Brain microvascular endothelial cell (primary cell): ENCODE measurements around the gene ANXA2.
"Not testable (repeated sequence)": the region's sequence is repeated elsewhere in the genome, so short reads cannot be mapped to it uniquely, and the experiment has no call there.

Experiments
- DNase-seq: peaks from one replicate; pipeline ENCODE4 v3.0.0-alpha.2; 2020
- H3K27ac ChIP-seq: fragments of 250-450 bp; sonication (Bioruptor Pico); 2 replicates; pipeline ENCODE4 v1.5.1; 2020; ENCODE audit warnings: mild to moderate bottlenecking, moderate library complexity
- H3K27me3 ChIP-seq: fragments of 250-450 bp; sonication (Bioruptor Pico); replicated peaks from 2 replicates; pipeline ENCODE4 v1.5.1; 2020; ENCODE audit warnings: mild to moderate bottlenecking
- H3K36me3 ChIP-seq: fragments of 250-450 bp; sonication (Bioruptor Pico); replicated peaks from 2 replicates; pipeline ENCODE4 v1.5.1; 2020; ENCODE audit warnings: mild to moderate bottlenecking
- H3K4me3 ChIP-seq: 2 replicates; pipeline ENCODE4 v1.5.1; 2011; ENCODE audit warnings: low read depth, mild to moderate bottlenecking, control low read depth, low read length, moderate library complexity
- in situ Hi-C: cut with HindIII; loops from 2 replicates; pipeline ENCODE4 v1.10.0; 2017; ENCODE audit warnings: low sequenced_read_pairs, low pct_ligation_motif_present
- TF ChIP-seq, protein P1 (sequence below): IDR thresholded peaks from 2 replicates; pipeline ENCODE4 v1.5.1; 2011; ENCODE audit warnings: low read depth, mild to moderate bottlenecking, moderate library complexity, low read length, control low read depth, inconsistent platforms; ENCODE audit errors: missing control alignments

The ANXA2 gene

DNA sequence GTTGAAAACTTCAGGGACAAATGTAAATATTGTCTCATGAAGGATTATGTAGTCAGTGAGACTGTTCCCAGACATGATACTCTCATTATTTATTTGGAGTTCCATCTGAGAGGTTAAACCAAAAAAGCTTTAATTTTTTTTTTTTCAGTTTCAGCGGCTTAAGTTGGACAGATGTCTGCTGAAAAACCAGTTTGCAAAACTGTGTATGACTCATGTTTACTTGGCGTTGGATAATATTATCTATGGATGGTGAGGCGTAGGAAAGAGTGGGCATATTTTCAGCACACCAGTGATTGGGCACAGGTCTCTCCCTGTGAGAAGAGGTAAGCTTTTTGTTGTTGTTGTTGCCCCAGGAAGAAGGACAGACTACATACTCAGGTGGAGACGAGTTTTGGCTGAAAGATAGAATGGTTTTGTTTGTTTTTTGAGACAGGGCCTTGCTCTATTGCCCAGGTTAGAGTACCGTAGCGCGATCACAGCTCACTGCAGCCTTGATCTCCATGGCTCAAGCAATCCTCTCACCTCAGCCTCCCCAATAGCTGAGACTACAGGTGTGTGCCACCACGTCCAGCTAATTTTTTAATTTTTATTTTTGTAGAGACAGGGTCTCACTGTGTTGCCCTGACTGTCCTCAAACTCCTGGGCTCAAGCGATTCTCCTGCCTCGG lies 16.4 kb upstream of the ANXA2 start:
- DNase-seq = no peak

DNA sequence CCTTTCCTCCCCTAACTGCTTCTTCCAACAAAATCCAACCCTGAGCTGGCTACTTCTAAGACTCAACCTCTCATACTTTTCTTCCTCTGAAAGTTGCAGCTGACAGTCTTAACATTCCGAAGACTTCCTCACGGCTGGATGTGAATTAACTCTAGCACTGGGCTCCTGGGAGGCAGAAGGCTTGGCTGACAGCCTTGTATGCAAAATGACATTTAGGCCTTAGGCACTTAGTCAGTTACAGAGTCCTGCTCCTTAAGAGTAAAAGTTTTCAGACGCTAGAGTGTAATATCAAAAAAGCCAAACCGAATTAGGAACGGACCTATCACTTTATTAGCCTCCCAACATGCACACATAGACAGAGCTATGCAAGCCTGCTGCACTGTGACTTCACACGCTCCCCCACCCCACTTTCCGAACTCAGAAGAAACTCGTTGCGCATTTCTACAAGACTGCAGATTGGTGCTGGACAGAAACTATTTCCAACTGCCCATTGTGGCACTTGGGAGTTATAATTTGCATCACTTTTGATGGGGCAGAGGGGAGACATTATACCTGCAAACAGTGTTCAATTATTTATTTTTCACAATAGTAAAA lies 15.5 kb upstream of the ANXA2 start:
- in situ Hi-C loops = no loop called here
- no peak for DNase-seq
- Histone ChIP-seq H3K4me3 (no peak overlapping the region), H3K27me3 (no peaks in the 10 kb centered on the region), H3K27ac (no peak overlapping the region), H3K36me3 (no peaks in the 10 kb centered on the region)
- TF ChIP-seq, protein P1, sequence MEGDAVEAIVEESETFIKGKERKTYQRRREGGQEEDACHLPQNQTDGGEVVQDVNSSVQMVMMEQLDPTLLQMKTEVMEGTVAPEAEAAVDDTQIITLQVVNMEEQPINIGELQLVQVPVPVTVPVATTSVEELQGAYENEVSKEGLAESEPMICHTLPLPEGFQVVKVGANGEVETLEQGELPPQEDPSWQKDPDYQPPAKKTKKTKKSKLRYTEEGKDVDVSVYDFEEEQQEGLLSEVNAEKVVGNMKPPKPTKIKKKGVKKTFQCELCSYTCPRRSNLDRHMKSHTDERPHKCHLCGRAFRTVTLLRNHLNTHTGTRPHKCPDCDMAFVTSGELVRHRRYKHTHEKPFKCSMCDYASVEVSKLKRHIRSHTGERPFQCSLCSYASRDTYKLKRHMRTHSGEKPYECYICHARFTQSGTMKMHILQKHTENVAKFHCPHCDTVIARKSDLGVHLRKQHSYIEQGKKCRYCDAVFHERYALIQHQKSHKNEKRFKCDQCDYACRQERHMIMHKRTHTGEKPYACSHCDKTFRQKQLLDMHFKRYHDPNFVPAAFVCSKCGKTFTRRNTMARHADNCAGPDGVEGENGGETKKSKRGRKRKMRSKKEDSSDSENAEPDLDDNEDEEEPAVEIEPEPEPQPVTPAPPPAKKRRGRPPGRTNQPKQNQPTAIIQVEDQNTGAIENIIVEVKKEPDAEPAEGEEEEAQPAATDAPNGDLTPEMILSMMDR = no peak

More for the DNA sequence above, 16.4 kb upstream of the ANXA2 start:
- Histone ChIP-seq H3K36me3 (no peaks in the 10 kb centered on the region), H3K27ac (no peak overlapping the region), H3K27me3 (no peaks in the 10 kb centered on the region), H3K4me3 (no peak overlapping the region)
- TF ChIP-seq, protein P1 = no peak
- in situ Hi-C loops = no loop called here

DNA sequence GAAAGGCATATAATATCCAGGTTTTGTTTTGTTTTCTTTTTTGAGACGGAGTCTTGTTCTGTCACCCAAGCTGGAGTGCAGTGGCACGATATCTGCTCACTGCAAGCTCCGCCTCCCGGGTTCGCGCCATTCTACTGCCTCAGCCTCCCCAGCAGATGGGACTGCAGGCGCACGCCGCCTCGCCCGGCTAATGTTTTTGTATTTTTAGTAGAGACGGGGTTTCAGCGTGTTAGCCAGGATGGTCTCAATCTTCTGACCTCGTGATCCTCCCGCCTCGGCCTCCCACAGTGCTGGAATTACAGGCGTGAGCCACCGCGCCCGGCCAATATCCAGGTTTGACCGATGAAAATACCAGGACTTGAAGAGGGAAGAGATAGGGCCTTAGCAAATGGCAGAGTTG lies 15.0 kb upstream of the ANXA2 start:
- in situ Hi-C loops, H3K36me3 ChIP-seq, DNase-seq, H3K4me3 ChIP-seq, H3K27ac ChIP-seq, H3K27me3 ChIP-seq: not testable (repeated sequence)

DNA sequence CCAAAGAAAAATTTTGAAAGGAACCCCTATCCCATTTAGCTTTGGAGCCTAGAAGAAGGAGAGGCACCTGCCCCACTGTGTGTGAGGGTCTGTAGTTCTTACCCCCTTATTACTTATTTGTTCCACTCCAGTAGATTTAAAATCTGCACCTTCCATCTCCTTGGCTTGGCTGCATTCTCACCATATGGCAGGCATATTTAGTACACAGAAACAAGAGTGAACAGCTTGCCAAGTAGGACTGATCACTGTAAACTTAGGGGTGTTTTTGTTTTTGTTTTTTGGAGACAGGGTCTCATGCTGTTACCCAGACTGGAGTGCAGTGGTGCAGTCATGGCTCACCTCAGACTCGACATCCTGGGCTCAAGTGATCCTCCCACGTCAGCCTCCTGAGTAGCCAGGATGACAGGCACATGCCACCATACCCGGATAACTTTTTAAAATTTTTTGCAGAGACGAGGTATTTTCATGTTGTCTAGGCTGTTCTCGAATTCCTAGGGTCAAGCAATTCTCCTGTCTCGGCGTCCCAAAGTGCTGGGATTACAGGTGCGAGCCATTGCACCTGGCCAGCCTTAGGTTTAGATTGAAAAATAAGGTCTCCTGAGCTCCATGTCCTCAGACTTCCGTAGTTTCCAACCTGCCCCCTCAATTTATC lies 14.1 kb upstream of the ANXA2 start:
- TF ChIP-seq, protein P1 = no peak
- no peaks in the 10 kb centered on the region for H3K36me3 ChIP-seq
- H3K27me3 ChIP-seq = no peaks in the 10 kb centered on the region
- no peak overlapping the region for H3K27ac ChIP-seq
- no peak overlapping the region for H3K4me3 ChIP-seq
- in situ Hi-C loops = no loop called here
- DNase-seq = no peak

DNA sequence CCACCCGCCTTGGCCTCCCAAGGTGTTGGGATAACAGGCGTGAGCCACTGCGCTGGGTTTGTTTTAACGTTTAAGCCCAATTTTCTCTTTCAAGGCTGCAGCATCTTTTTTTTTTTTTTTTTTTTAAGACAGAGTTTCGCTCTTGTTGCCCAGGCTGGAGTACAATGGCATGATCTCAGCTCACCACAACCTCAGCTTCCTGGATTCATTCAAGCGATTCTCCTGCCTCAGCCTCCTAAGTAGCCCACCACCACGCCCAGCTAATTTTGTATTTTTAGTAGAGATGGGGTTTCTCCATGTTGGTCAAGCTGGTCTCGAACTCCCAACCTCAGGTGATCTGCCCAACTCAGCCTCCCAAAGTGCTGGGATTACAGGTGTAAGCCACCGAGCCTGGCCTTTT lies 12.6 kb upstream of the ANXA2 start:
- H3K27me3 ChIP-seq, H3K36me3 ChIP-seq, H3K4me3 ChIP-seq, H3K27ac ChIP-seq, in situ Hi-C loops, DNase-seq: not testable (repeated sequence)

DNA sequence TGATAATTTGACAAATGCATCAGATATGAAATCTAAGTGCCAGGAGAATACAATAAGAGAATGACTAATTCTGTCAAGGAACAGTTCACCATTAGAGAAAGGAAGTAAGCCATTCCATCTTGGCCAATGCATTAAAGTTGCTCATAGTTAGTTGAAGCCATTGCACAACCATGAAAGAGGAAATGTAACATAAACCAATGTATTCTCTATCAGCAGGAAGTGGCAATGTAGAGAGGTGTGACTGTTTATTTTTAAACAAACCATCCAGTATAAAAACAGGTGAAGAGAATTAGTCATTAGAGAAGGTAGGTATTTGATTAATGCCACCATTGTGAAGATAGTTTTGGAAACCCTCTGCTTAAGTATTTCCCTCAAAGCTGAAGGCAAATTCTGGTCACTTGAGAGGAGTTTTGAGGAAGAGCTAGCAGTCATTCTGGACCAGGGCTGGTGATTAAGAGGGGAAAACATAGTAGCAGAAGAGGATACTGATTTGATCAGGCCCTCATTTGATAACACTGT lies 10.7 kb upstream of the ANXA2 start:
- DNase-seq = no peak
- no peaks in the 10 kb centered on the region for H3K27me3 ChIP-seq
- no peaks in the 10 kb centered on the region for H3K36me3 ChIP-seq
- TF ChIP-seq, protein P1 = no peak
- no peak overlapping the region for H3K4me3 ChIP-seq
- in situ Hi-C loops = no loop called here
- peak overlapping the region; percentile 28 for H3K27ac ChIP-seq
